Measurements from ENCODE around the gene ZNF700.
"Not testable (repeated sequence)": the region's sequence is repeated elsewhere in the genome, so short reads cannot be mapped to it uniquely, and the experiment has no call there.

The ZNF700 gene

DNA sequence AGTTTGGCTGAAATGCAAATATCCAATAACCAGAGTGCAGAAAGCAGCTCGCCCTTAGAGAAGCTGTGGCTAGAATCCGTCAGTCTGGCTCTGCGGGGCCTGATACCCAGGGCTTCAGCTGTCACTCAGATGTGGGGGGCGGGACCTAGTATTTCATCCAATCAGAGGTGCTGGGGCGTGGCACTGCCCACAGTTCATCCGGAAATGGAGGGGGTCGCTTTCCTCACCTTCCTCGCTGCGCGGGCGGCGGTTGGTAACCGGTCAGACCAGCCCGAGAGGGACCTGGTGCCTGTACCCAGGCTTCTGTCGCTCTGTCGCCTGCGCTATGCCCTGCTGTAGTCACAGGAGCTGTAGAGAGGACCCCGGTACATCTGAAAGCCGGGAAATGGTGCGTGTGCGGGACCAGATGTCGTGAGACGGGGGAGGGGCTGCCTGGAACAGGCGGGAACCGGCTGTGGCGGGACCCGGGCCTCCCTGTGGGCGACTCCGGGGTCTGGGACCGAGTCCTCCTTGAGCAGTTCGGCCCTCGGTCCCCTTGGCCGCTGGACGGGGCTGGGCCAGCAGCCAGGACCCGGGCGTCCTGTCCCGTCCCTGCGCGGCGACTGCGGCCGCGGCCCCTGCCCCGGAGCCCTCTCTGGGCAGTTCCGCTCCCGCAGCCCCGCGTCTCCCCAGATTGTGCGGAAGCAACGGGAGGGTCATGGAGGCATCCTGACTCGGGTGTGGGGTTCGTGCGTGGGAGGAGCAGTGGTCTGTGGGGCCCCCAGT lies at the start of gene ZNF700:
Gene ZNF700, plus strand, starts transcription at position 222 of the 765 bp plus-strand sequence. Its CDS starts 104 bp downstream, at position 326.
- peak; percentile 84 to 91 for DNase-seq (ENCODE audit: low read depth in 2 of 2)

DNA sequence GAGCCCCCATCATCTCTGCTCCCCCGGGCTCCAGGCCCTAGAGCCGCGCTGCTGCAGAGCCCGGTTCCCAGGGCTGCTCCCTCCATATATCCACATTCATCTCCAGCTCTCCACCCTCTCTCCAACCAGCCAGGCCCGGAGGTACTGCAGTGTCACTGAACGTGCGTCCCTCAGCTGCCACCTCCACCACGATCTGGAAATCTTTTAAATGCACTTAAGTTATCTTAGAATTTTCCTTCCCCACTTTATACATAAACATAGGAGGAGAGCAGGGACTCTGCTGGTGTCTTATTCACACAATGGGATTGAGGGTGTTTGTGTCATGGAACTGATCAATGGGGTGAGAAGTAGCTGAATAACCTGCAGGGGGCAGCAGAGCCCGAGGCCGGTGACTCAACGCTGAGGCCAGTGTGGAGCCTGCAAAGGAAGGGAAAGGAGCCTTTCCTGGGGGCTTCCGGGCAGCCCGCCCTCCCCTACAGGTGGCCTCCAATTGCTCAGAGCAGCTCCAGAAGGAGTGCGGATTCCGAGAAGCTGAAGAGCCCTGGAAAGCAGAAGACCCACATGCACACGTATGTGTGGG lies 45.1 kb upstream of the ZNF700 start:
- DNase-seq (ENCODE audit: low read depth in 2 of 2): peak; percentile 31 to 37

DNA sequence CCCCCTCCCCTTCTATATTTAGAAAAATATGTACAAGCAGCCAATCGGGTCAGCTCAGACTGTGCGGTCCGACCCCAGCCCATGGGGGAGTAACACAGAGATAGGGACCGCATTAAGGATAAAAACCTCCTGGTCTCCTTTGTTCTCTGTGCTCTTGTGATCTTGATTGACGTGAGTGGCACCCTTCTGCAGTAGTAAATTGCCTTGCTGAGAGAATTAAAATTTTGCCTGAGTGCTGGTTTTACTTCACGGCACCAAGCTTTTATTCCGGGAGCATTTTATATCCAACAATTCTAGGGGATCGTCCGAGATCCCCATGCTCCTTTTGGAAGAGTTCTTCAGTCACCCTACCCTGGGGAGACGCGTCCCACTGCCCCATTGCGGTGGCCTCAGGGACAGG lies 44.3 kb upstream of the ZNF700 start:
- no peak for DNase-seq (ENCODE audit: low read depth in 2 of 2)

GRCh38 chr19:11881151-11881800 lies 43.6 kb upstream of the ZNF700 start:
- DNase-seq (ENCODE audit: low read depth in 2 of 2): peak; percentile 19 to 39

DNA sequence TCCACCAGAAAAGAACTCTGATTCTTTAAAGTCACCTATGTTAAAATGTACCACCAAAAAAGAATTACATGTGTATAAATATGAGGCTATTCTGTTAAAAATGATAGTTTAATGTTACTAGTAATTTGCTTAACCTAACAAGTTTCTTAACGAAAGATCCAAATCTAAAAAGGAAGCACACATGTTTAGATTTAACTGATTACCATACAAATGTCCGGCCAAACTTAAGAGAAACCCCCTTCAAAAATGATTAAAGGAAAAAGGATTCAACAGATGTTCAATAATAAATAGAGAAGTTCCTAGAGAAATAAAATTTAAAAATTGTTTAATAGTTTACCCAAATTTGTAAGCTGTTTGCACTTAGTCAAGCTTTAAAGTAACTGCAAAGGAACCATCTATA lies 42.3 kb upstream of the ZNF700 start:
- DNase-seq (ENCODE audit: low read depth in 2 of 2): no peak

- DNase-seq (ENCODE audit: low read depth in 2 of 2): no peak
These were observed 37.7 kb upstream of the ZNF700 start for GRCh38 chr19:11887234-11887610.

GRCh38 chr19:11887611-11888531 lies 37.0 kb upstream of the ZNF700 start, which contains the start of gene ZNF69:
Gene ZNF69 (plus strand): TSS chr19:11887782. CDS start chr19:11887924, 142 bp downstream.
- peak; percentile 37 to 60 for DNase-seq (ENCODE audit: low read depth in 2 of 2)

- not testable (repeated sequence) for DNase-seq (ENCODE audit: low read depth in 2 of 2)
These were observed 35.0 kb upstream of the ZNF700 start for GRCh38 chr19:11889901-11890300.

- DNase-seq (ENCODE audit: low read depth in 2 of 2): no peak
These were observed 34.3 kb upstream of the ZNF700 start for GRCh38 chr19:11890634-11891033.

- DNase-seq (ENCODE audit: low read depth in 2 of 2): no peak
These were observed 30.1 kb upstream of the ZNF700 start for GRCh38 chr19:11894851-11895250.

DNA sequence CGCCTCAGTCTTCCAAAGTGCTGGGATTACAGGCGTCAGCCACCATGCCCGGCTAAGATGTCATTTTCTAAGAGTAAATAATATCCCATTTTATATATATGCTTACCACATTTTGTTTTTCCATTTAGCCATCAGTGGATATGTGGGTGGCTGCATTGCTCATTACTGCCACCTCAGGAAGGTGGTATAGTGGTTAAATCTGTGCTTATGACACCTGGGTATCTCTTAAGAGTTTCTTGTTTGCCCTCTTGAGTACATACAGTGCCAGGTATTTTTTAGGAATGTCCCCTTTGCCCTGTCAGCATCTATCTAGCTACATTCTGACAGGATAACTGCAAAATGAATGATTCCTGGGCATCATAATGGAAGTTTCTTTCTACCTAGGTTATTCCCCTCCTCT lies 22.7 kb upstream of the ZNF700 start:
- no peak for DNase-seq (ENCODE audit: low read depth in 2 of 2)

GRCh38 chr19:11905928-11906327 lies 19.0 kb upstream of the ZNF700 start:
- DNase-seq (ENCODE audit: low read depth in 2 of 2): no peak

GRCh38 chr19:11911937-11912336 lies 13.0 kb upstream of the ZNF700 start:
- not testable (repeated sequence) for DNase-seq (ENCODE audit: low read depth in 2 of 2)

- not testable (repeated sequence) for DNase-seq (ENCODE audit: low read depth in 2 of 2)
These were observed 10.4 kb upstream of the ZNF700 start for GRCh38 chr19:11914417-11915051.

GRCh38 chr19:11921852-11922495 lies 2.9 kb upstream of the ZNF700 start:
- no peak for DNase-seq (ENCODE audit: low read depth in 2 of 2)

DNA sequence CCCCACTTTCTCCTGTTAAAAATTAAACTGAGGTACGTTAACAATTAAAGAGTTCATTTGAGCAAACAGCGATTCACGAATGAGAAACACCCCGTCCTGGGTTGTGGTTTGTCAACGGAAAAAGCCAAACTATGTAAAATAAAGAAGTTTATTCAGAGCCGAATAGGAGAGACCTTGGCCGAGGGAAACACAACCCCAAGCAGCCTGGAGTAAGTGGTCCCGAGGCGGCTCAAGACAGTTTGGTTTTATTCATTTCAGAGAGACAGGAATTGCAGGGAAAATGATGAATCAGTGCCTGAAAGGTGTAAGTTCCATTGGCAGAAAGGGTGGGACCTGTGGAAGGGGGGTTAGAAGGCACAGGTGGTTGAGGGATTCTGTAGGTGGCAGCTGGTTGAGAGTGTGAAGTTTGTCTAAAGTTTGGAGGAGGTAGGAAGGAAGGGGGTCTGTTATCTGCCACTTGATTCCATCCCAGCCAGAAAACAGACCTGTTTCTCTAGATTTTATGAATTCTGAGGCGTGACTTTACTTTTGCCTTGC lies 812 bp downstream of the ZNF700 start:
- DNase-seq (ENCODE audit: low read depth in 2 of 2): not testable (repeated sequence)

DNA sequence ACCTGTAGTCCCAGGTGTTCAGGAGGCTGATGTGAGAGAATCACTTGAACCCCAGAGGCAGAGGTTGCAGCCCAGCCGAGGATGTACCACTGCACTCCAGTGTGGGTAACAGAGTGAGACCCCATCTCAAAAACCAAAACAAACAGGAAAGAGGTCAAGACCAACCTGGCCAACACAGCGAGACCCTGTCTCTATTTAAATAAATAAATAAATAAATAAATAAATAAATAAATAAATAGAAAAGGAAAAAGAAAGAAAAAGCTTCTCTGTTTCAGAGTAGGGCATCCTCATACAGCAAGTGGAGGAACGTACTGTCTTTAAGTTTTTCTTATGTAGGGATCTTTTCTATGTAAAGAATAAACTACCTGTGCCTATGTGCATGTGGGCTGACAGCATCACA lies 2.3 kb downstream of the ZNF700 start:
- no peak for DNase-seq (ENCODE audit: low read depth in 2 of 2)

GRCh38 chr19:11931051-11931450 lies 6.1 kb downstream of the ZNF700 start:
- no peak for DNase-seq (ENCODE audit: low read depth in 2 of 2)

- no peak for DNase-seq (ENCODE audit: low read depth in 2 of 2)
These were observed 6.6 kb downstream of the ZNF700 start for GRCh38 chr19:11931513-11931912.

- DNase-seq (ENCODE audit: low read depth in 2 of 2): not testable (repeated sequence)
These were observed 10.9 kb downstream of the ZNF700 start for GRCh38 chr19:11935829-11936228.
